ENCODE data around the gene WASHC2A.
"Not testable (repeated sequence)": the region's sequence is repeated elsewhere in the genome, so short reads cannot be mapped to it uniquely, and the experiment has no call there.

- not testable (repeated sequence) for TF ChIP-seq CTCF, POLR2A (IDR thresholded peaks at IDR 0.05)
Observed at GRCh38 chr10:50096722-50097121, 29.0 kb downstream of the WASHC2A start.
